Measurements from ENCODE around the gene SRGAP3. TPM values are rescaled to one million over a fixed set of nuclear protein-coding genes. Genes with fewer than 3 reads are reported as not detected.

SRGAP3 gene
- total and polyA plus RNA-seq, 3 donors from 2014 or later = 16.5 to 65.9 (median 58.5) TPM

- DNase-seq = no peak
- TF ChIP-seq POLR2A (IDR thresholded peaks at IDR 0.05) (no peak), CTCF (IDR thresholded peaks at IDR 0.05) (no peak)
- Histone ChIP-seq H3K4me1 (no peaks in the 10 kb centered on the region), H3K9me3 (no peaks in the 10 kb centered on the region), H3K27me3 (no peaks in the 10 kb centered on the region), H3K4me3 (no peak overlapping the region), H3K36me3 (ENCODE audit: low read depth, missing control alignments) (no peaks in the 10 kb centered on the region), H3K27ac (no peak overlapping the region)
- intact Hi-C loops (cut with DNase I; ENCODE audit: low total_unique reads) = no loop called here
- WGBS, 2 donors = 83 to 90% methylated on average over 5 of the region's 5 CpGs
These were observed 170.7 kb downstream of the SRGAP3 start for GRCh38 chr3:9078561-9079240.

- H3K36me3 ChIP-seq (ENCODE audit: low read depth, missing control alignments) = no peaks in the 10 kb centered on the region
- no peak overlapping the region for H3K4me3 ChIP-seq
- H3K27ac ChIP-seq = no peak overlapping the region
- DNase-seq = no peak
- H3K4me1 ChIP-seq = no peaks in the 10 kb centered on the region
- H3K27me3 ChIP-seq = no peaks in the 10 kb centered on the region
- TF ChIP-seq POLR2A (IDR thresholded peaks at IDR 0.05) = no peak
- TF ChIP-seq CTCF (IDR thresholded peaks at IDR 0.05) = no peak
- no peaks in the 10 kb centered on the region for H3K9me3 ChIP-seq
- intact Hi-C loops (cut with DNase I; ENCODE audit: low total_unique reads) = no loop called here
- WGBS, 2 donors = 75 to 88% methylated on average over 4 of the region's 4 CpGs
These were observed 172.4 kb downstream of the SRGAP3 start for GRCh38 chr3:9077029-9077428.

- intact Hi-C loops (cut with DNase I; ENCODE audit: low total_unique reads) = no loop called here
- WGBS, 2 donors = 95 to 100% methylated on average over 1 of the region's 1 CpG
- no peaks in the 10 kb centered on the region for H3K4me1 ChIP-seq
These were observed 173.7 kb downstream of the SRGAP3 start for GRCh38 chr3:9075762-9076161.

GRCh38 chr3:9074079-9074478, 175.4 kb downstream of the SRGAP3 start:
- Histone ChIP-seq H3K9me3 (no peaks in the 10 kb centered on the region), H3K36me3 (ENCODE audit: low read depth, missing control alignments) (no peaks in the 10 kb centered on the region), H3K27me3 (no peaks in the 10 kb centered on the region), H3K4me1 (no peaks in the 10 kb centered on the region), H3K4me3 (no peak overlapping the region), H3K27ac (no peak overlapping the region)
- intact Hi-C loops (cut with DNase I; ENCODE audit: low total_unique reads) = no loop called here
- WGBS, 2 donors = 74 to 83% methylated on average over 5 of the region's 5 CpGs
- TF ChIP-seq CTCF (IDR thresholded peaks at IDR 0.05) (no peak), POLR2A (IDR thresholded peaks at IDR 0.05) (no peak)
- no peak for DNase-seq

More at GRCh38 chr3:9075762-9076161, 173.7 kb downstream of the SRGAP3 start:
- H3K4me3 ChIP-seq = no peak overlapping the region
- H3K36me3 ChIP-seq (ENCODE audit: low read depth, missing control alignments) = no peaks in the 10 kb centered on the region
- no peak for DNase-seq
- H3K27me3 ChIP-seq = no peaks in the 10 kb centered on the region
- no peak for TF ChIP-seq POLR2A (IDR thresholded peaks at IDR 0.05)
- no peak for TF ChIP-seq CTCF (IDR thresholded peaks at IDR 0.05)
- no peaks in the 10 kb centered on the region for H3K9me3 ChIP-seq
- H3K27ac ChIP-seq = no peak overlapping the region

GRCh38 chr3:9072667-9073009, 176.8 kb downstream of the SRGAP3 start:
- no peak for DNase-seq
- Histone ChIP-seq H3K27me3 (no peaks in the 10 kb centered on the region), H3K4me3 (no peak overlapping the region), H3K27ac (no peak overlapping the region), H3K4me1 (peaks cover 7% of the 10 kb centered on the region), H3K36me3 (ENCODE audit: low read depth, missing control alignments) (no peaks in the 10 kb centered on the region), H3K9me3 (no peaks in the 10 kb centered on the region)
- WGBS, 2 donors = 69 to 75% methylated on average over 6 of the region's 6 CpGs
- intact Hi-C loops (cut with DNase I; ENCODE audit: low total_unique reads) = no loop called here
- TF ChIP-seq POLR2A (IDR thresholded peaks at IDR 0.05) = no peak
- no peak for TF ChIP-seq CTCF (IDR thresholded peaks at IDR 0.05)

All from testis (tissue), 3 donors.